Urinary bladder (tissue), 4 donors: ENCODE data around the gene OBSL1. TPM values are rescaled to one million over a fixed set of nuclear protein-coding genes. Genes with fewer than 3 reads are reported as not detected.

ENCODE experiments used
- DNase-seq: peaks from one replicate; pipeline ENCODE4 v3.0.0-alpha.2; 2015; ENCODE audit errors: extremely low spot score
- H3K27ac ChIP-seq: one replicate; pipeline ENCODE4 v1.5.1; 2013; ENCODE audit warnings: low read depth, mild to moderate bottlenecking, moderate library complexity
- H3K36me3 ChIP-seq: one replicate; pipeline ENCODE4 v1.6.1; 2013; ENCODE audit warnings: mild to moderate bottlenecking, moderate library complexity; ENCODE audit not compliant: insufficient read depth
- H3K4me1 ChIP-seq: one replicate; pipeline ENCODE4 v1.6.1; 2013; ENCODE audit warnings: mild to moderate bottlenecking, moderate library complexity; ENCODE audit not compliant: insufficient read depth
- H3K4me3 ChIP-seq: one replicate; pipeline ENCODE4 v1.5.1; 2013; ENCODE audit warnings: low read depth, low read length
- WGBS: extraction: QIAGEN DNeasy Blood & Tissue Kit; methylation state at CpG from one replicate; pipeline ENCODE4 v1.1.7; 2013; 5-methylcytosine and 5-hydroxymethylcytosine counted together
- polyA plus RNA-seq: library from polyadenylated mRNA; stranded (reverse); fragments of 200-250 nt; gene quantifications from one replicate; pipeline ENCODE4 v1.2.3, GENCODE V29; 2013
- total RNA-seq: library from RNA; depleted of rRNA; stranded (reverse); fragments of >200 nt; gene quantifications from one replicate; pipeline ENCODE4 v1.2.3, GENCODE V29; 2014
- donor health status: healthy with polysubstance abuse.
- donor health status: healthy.

OBSL1 gene
- total and polyA plus RNA-seq, 2 donors, result 43.5 to 67.9 TPM

DNA sequence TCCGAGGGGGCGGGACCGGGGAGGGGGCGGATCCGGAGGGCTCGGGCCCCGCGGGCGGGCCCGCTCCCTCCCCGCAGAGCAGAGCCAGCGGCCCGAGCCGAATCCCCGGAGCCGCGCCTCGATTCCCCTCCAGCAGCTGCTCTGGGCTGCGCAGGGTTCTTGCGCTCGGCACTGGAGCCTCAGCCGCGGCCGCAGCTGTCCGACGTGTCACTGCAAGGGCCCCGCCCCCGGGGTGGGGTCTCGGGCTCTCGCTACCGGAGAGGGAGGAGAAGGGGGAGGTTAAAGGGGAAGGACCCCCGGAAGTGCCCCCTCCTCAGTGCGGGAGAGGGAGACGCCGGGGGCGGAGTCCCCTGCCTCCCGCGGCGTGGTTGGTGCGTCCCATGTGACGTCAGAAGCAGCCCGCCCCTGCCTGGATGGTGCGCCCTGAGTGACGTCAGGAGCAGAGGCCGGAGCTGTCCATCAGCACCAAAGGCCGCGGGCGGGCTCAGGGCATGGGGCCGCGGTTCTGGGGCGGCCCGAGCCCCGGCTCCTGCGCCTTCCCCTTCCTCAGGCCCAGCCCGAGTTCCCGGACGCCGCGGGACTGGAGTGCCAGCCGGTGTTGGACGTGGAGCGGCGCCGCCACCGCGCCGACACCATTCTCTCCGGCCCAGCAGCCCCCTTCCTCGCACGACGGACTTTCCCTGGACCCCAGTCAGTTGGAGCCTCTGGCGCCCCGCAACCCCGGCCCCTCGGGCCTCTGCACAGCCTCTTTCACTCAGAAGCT is 27.6 kb downstream of the OBSL1 start, which contains the start of the genes CHPF and TMEM198:
CHPF (minus strand) TSS at position 214 of the 763 bp plus-strand sequence. CDS start 271 bp downstream, outside the sequence.
TMEM198 (plus strand) TSS at position 433 of the 763 bp plus-strand sequence. CDS start 700 bp downstream, outside the sequence.
- under 1% methylated on average over 75 of the region's 75 CpGs for WGBS
- Histone ChIP-seq H3K4me1 (no peaks in the 10 kb centered on the region), H3K4me3 (peak within 1 kb of the TSS; percentile 73), H3K27ac (peak within 1 kb of the TSS; percentile 81), H3K36me3 (no peaks in the 10 kb centered on the region)
- peak; percentile 96 for DNase-seq

- Histone ChIP-seq H3K4me3 (peak overlapping the region; percentile 73), H3K27ac (peak overlapping the region; percentile 81), H3K36me3 (no peaks in the 10 kb centered on the region), H3K4me1 (no peaks in the 10 kb centered on the region)
- DNase-seq, result no peak
- under 1% methylated on average over 66 of the region's 66 CpGs for WGBS
Observed at GRCh38 chr2:219542931-219543595, 28.3 kb downstream of the OBSL1 start.

GRCh38 chr2:219541611-219542180 is 29.6 kb downstream of the OBSL1 start:
- 16% methylated on average over 48 of the region's 48 CpGs for WGBS
- no peaks in the 10 kb centered on the region for H3K36me3 ChIP-seq
- DNase-seq, result no peak
- H3K4me1 ChIP-seq, result no peaks in the 10 kb centered on the region
- H3K4me3 ChIP-seq, result no peak overlapping the region
- no peak overlapping the region for H3K27ac ChIP-seq

DNA sequence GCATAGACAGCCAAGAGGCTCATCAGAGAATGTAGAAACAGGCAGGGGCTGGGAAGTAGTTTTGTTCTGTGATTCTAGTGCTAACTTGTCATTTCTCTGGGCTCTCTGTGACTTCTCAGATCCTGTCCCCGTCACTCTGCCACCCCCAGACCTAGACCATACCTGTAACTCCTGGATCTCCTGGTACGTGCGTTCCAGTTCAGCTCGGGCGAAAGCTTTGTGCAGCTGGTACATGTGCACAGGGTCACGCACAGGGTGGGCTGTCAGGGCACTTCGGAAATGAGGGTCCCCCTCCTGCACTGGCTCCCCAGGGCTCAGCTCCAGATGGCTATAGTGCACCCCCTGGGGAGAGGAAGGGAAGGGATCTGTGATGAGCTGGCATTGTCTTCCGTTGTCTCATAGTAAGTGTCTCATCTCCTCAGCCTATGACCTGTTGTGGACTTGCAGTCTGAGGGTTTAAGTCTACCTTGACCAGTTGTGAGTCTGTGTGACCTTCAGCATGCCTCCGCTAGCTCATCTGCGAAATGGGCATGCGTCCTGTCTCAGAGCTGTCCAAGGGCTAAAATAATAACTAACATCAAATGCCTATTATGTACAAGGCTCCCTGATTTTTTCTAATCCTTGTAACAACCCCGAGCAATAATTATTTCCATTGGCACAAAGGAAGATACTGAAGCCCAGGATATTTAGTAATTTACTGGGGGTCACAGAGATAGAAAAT is 30.4 kb downstream of the OBSL1 start:
- Histone ChIP-seq H3K36me3 (no peaks in the 10 kb centered on the region), H3K4me3 (no peak overlapping the region), H3K4me1 (no peaks in the 10 kb centered on the region), H3K27ac (no peak overlapping the region)
- DNase-seq, result no peak
- WGBS, result 91% methylated on average over 12 of the region's 12 CpGs

DNA sequence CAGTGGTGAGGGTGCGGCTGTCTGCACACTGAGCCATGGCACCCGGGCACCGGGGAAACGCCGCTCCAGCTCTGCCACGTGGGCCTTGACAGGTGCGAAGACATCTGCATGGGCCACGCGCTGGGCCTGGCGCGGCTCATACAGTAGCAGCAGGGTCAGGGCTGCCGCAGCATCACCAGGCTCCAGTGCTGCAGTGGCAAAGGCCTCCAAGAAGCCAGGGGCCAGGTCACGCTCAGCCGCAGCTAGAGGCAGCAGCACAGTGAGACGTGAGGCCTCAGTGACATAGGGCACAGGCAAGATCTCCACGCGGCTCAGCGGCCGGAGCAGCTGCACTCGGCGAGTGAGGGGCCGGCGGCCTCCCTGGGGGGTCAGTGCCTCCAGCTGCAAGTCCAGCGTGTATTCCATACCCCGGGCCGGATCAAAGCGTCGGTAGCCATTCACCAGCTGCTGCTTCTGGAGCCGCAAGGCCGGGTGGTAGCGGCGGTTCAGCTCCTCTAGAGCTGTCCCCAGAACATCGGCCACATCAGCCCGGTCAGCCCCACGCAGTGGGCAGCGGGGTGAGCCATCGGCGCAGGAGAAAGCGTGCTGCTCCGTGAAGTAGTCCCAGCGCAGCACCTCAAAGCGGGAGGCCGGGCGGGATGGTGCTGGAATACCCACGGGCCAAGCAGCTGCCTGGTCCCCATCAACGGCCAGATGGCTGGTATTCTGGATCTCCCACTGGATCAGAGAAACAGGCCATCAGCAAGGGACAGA is 31.2 kb downstream of the OBSL1 start:
- no peak overlapping the region for H3K27ac ChIP-seq
- no peak for DNase-seq
- H3K4me1 ChIP-seq, result no peaks in the 10 kb centered on the region
- WGBS, result 94% methylated on average over 46 of the region's 46 CpGs
- H3K36me3 ChIP-seq, result no peaks in the 10 kb centered on the region
- no peak overlapping the region for H3K4me3 ChIP-seq

DNA sequence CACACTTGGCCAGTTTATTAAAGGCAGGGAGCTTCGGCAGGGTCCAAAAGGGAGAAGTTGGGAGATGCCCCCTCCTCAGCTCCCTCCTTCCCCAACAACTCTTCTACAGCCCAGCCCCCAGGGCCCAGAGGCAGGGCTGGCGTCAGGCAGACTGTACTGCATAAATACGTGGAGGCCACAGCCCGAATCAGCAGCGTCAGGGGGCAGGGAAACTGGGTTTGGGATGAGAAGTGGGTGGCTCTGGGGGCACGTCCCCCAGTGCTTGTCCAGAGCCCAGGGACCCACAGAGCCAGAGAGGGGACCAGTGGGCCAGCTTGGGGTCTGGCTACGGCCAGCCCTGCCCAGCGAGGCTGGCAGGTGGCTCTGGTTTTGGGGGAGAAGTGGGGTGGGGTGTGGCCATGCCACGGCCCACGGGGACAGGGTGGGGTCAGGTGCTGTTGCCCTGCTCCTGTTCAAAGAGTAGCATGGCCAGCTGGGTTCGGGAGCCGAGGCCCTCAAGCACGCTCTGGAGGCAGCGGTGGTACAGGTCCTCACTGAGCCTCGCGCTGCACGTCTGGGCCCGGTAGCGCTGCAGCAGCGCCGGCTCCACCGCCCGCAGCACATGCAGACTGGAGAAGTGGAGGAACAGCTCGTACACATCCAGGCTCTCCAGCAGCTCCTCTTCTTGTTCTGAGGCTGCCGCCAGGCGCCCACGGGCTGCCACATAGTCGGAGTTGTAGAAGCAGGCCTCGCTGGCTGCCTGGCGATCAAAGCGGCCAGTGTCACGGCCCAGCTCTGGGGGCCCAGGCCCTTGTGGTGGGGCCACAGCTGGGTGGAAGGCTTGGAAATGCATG is 32.2 kb downstream of the OBSL1 start:
- no peak overlapping the region for H3K27ac ChIP-seq

GRCh38 chr2:219538504-219538951 is 32.8 kb downstream of the OBSL1 start:
- H3K4me3 ChIP-seq, result no peak overlapping the region
- no peak overlapping the region for H3K27ac ChIP-seq
- 36% methylated on average over 6 of the region's 6 CpGs for WGBS
- no peak for DNase-seq
- no peaks in the 10 kb centered on the region for H3K4me1 ChIP-seq
- H3K36me3 ChIP-seq, result no peaks in the 10 kb centered on the region

More for the DNA sequence above, 32.2 kb downstream of the OBSL1 start:
- H3K36me3 ChIP-seq, result no peaks in the 10 kb centered on the region
- WGBS, result 83% methylated on average over 32 of the region's 32 CpGs
- H3K4me3 ChIP-seq, result no peak overlapping the region
- no peak for DNase-seq
- H3K4me1 ChIP-seq, result no peaks in the 10 kb centered on the region

DNA sequence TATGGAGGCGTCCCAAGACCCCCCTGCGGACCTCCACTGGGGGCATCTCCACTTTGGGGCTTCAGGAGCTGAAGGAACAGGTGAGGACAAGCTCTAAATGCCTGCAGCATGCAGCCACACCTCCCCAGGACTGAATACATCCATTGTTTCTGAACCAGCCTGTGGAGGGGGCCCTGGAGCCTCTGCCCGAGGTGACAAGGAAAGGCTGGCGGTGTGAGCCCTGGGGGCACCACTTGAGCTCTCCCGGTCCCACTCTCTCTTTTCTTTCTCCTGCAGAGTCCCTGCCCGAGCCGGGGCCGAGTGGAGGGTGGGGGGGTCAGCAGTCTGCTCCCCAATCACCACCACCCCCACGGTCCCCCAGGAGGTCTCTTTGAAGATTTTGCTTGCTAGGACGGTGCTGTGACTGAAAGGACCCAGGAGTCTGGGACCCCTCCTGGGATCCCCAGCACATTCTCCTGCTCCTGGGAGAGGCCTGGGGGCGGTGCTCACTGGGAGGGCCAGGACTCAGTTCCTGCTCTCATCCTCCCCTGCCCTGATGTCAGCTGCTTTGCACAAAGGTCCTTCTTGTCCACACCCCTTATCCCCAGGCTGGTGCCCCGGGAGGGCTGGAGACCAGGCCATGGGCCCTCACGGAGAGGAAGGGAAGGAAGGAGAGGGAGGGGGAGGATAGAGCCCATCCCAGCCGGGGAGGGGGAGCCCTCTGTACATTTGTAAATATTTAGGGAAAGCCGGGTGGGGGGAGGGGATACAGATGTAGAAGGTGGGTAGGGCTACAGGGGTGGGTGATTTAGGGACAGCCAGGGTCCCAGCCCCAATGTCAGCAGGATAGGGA is 33.5 kb downstream of the OBSL1 start:
- Histone ChIP-seq H3K36me3 (no peaks in the 10 kb centered on the region), H3K4me3 (no peak overlapping the region), H3K27ac (no peak overlapping the region), H3K4me1 (no peaks in the 10 kb centered on the region)
- no peak for DNase-seq
- WGBS, result 46% methylated on average over 14 of the region's 15 CpGs

- no peak for DNase-seq
- Histone ChIP-seq H3K4me3 (no peak overlapping the region), H3K27ac (no peak overlapping the region), H3K4me1 (no peaks in the 10 kb centered on the region), H3K36me3 (no peaks in the 10 kb centered on the region)
- WGBS, result 74% methylated on average over 9 of the region's 9 CpGs
Observed at GRCh38 chr2:219536967-219537366, 34.4 kb downstream of the OBSL1 start.

DNA sequence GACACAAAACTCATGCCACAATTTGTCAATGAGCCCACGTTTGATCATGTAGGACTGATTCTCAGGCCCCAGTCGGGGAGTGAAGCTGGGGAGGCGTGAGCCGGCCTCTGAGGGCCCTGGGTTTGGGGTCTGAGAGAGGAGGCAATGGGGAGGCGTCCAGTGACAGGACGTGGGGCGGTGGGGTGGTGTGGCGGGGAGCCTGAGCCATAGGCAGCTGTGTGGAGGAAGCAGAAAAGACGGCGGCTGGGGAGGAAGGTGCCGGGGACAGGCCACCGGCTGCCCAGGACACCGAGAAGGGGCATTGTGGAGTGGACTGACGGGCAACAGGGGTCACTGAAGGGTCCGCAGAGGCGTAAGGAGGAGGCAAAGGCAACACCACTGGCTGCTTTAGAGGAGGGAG is 34.9 kb downstream of the OBSL1 start:
- no peak for DNase-seq
- H3K4me1 ChIP-seq, result no peaks in the 10 kb centered on the region
- no peak overlapping the region for H3K27ac ChIP-seq
- WGBS, result 85% methylated on average over 16 of the region's 16 CpGs
- no peaks in the 10 kb centered on the region for H3K36me3 ChIP-seq
- H3K4me3 ChIP-seq, result no peak overlapping the region

DNA sequence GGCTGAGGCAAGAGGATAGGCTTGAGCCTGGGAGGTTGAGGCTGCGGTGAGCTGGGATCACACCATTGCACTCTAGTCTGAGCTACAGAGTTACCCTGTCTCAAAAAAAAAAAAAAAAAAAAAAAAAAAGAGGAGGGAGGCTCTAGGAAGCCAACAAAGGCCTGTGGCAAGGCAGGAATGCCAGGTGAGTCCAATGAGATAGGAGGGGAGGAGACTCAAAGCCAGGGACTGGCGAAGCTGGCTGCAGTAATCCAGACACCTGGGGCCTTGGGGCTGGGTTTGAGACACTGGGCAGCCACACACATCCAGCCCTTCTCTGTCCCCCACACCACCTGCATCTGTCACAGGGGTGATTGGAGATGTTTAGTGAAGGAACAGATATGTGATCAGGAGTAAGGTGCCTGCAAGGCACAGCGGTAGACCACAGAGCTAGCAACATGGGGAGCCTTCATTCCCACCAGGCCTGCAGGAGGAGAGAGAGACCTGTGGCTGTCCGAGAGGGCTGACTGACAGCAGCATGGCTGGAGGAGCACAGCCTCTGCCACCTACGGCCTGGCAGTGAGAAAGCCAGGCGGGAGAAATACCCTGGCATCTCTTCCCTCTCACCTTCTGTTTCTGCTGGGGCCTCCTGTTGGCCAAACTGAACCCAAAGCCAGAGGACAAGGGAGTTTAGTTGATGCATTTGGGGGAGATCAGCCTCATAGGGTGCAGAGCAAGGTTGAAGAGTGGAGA is 37.2 kb downstream of the OBSL1 start:
- no peaks in the 10 kb centered on the region for H3K4me1 ChIP-seq
- 92% methylated on average over 6 of the region's 6 CpGs for WGBS
- DNase-seq, result no peak
- H3K36me3 ChIP-seq, result no peaks in the 10 kb centered on the region
- H3K4me3 ChIP-seq, result no peak overlapping the region
- H3K27ac ChIP-seq, result no peak overlapping the region
